SIG-M5 treated with dmso at 0.1 percent for 504 hours (cell line): Measurements from ENCODE around the gene ARSG.
"Not testable (repeated sequence)": the region's sequence is repeated elsewhere in the genome, so short reads cannot be mapped to it uniquely, and the experiment has no call there.

Source experiments
- DNase-seq: peaks from one replicate; lab custom pipeline; 2025; ENCODE audit not compliant: unreplicated experiment; lab: John Stamatoyannopoulos, UW

Gene ARSG

GRCh38 chr17:68391561-68392268, 100.4 kb downstream of the ARSG start:
- no peak for DNase-seq

- DNase-seq, result no peak
Measured at GRCh38 chr17:68394608-68395331, 103.5 kb downstream of the ARSG start.

GRCh38 chr17:68396226-68397107, 105.2 kb downstream of the ARSG start:
- DNase-seq, result no peak

- DNase-seq, result no peak
Measured at GRCh38 chr17:68397108-68397536, 105.8 kb downstream of the ARSG start.

GRCh38 chr17:68398691-68399637, 107.7 kb downstream of the ARSG start:
- peak; percentile 73 for DNase-seq

GRCh38 chr17:68399638-68400403, 108.5 kb downstream of the ARSG start:
- DNase-seq, result no peak

GRCh38 chr17:68400404-68400735, 109.1 kb downstream of the ARSG start:
- no peak for DNase-seq

GRCh38 chr17:68401288-68401687, 110.0 kb downstream of the ARSG start:
- no peak for DNase-seq

- no peak for DNase-seq
Measured at GRCh38 chr17:68403122-68403521, 111.8 kb downstream of the ARSG start.

- not testable (repeated sequence) for DNase-seq
Measured at GRCh38 chr17:68403837-68404236, 112.5 kb downstream of the ARSG start.

GRCh38 chr17:68407656-68408055, 116.4 kb downstream of the ARSG start:
- DNase-seq, result not testable (repeated sequence)

- peak; percentile 76 for DNase-seq
Measured at GRCh38 chr17:68413597-68414560, 122.6 kb downstream of the ARSG start.

- not testable (repeated sequence) for DNase-seq
Measured at GRCh38 chr17:68414901-68415300, 123.6 kb downstream of the ARSG start.

- DNase-seq, result no peak
Measured at GRCh38 chr17:68417317-68417716, 126.0 kb downstream of the ARSG start.

GRCh38 chr17:68418876-68419275, 127.6 kb downstream of the ARSG start:
- no peak for DNase-seq

GRCh38 chr17:68420065-68420464, 128.8 kb downstream of the ARSG start:
- DNase-seq, result no peak

- no peak for DNase-seq
Measured at GRCh38 chr17:68421486-68421885, 130.2 kb downstream of the ARSG start.

- no peak for DNase-seq
Measured at GRCh38 chr17:68422821-68423220, 131.5 kb downstream of the ARSG start.

GRCh38 chr17:68423251-68423650, 132.0 kb downstream of the ARSG start:
- no peak for DNase-seq
